Islet precursor cell (in vitro differentiated cells): ENCODE results near the gene EPHA2.
"Not testable (repeated sequence)": the region's sequence is repeated elsewhere in the genome, so short reads cannot be mapped to it uniquely, and the experiment has no call there.

Experiments used
- DNase-seq: peaks from one replicate; pipeline ENCODE4 v3.0.0-alpha.2; 2018

Gene EPHA2

GRCh38 chr1:16118706-16119105 is 37.2 kb downstream of the EPHA2 start:
- DNase-seq, result peak; percentile 54

GRCh38 chr1:16117936-16118335 is 37.9 kb downstream of the EPHA2 start:
- DNase-seq, result no peak

- DNase-seq, result no peak
Measured at GRCh38 chr1:16117369-16117768, 38.5 kb downstream of the EPHA2 start.

GRCh38 chr1:16116625-16117024 is 39.2 kb downstream of the EPHA2 start:
- no peak for DNase-seq

- peak; percentile 59 for DNase-seq
Measured at GRCh38 chr1:16116002-16116401, 39.9 kb downstream of the EPHA2 start.

- DNase-seq, result no peak
Measured at GRCh38 chr1:16115468-16115983, 40.3 kb downstream of the EPHA2 start.

GRCh38 chr1:16114527-16115467 is 41.1 kb downstream of the EPHA2 start:
- no peak for DNase-seq

- DNase-seq, result peak; percentile 78
Measured at GRCh38 chr1:16112596-16113555, 43.0 kb downstream of the EPHA2 start.

GRCh38 chr1:16111771-16112595 is 43.9 kb downstream of the EPHA2 start:
- DNase-seq, result no peak

- DNase-seq, result peak; percentile 36
Measured at GRCh38 chr1:16110884-16111283, 45.0 kb downstream of the EPHA2 start.

- no peak for DNase-seq
Measured at GRCh38 chr1:16110456-16110855, 45.4 kb downstream of the EPHA2 start.

- peak; percentile 47 for DNase-seq
Measured at GRCh38 chr1:16109571-16109970, 46.3 kb downstream of the EPHA2 start.

- not testable (repeated sequence) for DNase-seq
Measured at GRCh38 chr1:16107039-16107438, 48.8 kb downstream of the EPHA2 start.

- peak; percentile 42 for DNase-seq
Measured at GRCh38 chr1:16101623-16102022, 54.2 kb downstream of the EPHA2 start.

- DNase-seq, result no peak
Measured at GRCh38 chr1:16099412-16099811, 56.5 kb downstream of the EPHA2 start.

- peak; percentile 41 for DNase-seq
Measured at GRCh38 chr1:16095447-16095846, 60.4 kb downstream of the EPHA2 start.

GRCh38 chr1:16094453-16095158 is 61.3 kb downstream of the EPHA2 start:
- peak; percentile 41 for DNase-seq

- peak; percentile 63 for DNase-seq
Measured at GRCh38 chr1:16093611-16094010, 62.3 kb downstream of the EPHA2 start.

GRCh38 chr1:16092923-16093511 is 62.9 kb downstream of the EPHA2 start:
- DNase-seq, result no peak

- peak; percentile 45 for DNase-seq
Measured at GRCh38 chr1:16092097-16092922, 63.6 kb downstream of the EPHA2 start.
